Stimulated activated CD8-positive, alpha-beta memory T cell treated with anti-CD3 and anti-CD28 coated beads, Interleukin-15, amount 100 ng/mL, for 24 hours (primary cell): Measurements from ENCODE around the gene IL22RA1.

Experiments used
- DNase-seq: peaks from one replicate; pipeline ENCODE4 v3.0.0-alpha.2; 2020; ENCODE audit warnings: low read depth

IL22RA1 gene

DNA sequence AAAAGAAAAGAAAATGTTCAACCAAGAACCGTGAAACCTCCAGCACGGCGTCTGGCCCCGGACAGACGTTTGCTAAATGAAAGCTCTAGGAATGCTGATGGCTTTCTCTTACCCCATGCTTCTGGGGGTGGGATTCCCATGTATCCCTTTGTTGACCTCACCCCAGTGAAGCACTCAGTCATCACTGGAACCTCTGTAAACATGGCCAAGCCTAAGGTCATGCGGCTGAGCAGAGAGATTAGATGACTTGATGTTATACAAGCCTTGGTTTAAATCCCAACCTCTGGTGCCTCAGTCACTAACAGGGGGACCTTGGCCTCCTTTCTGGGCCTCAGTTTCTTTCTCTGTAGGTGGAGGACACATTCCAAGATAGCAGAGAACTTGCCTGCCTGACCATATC is 28.2 kb downstream of the IL22RA1 start:
- no peak for DNase-seq

- no peak for DNase-seq
Observed at GRCh38 chr1:24113641-24114033, 29.3 kb downstream of the IL22RA1 start.

DNA sequence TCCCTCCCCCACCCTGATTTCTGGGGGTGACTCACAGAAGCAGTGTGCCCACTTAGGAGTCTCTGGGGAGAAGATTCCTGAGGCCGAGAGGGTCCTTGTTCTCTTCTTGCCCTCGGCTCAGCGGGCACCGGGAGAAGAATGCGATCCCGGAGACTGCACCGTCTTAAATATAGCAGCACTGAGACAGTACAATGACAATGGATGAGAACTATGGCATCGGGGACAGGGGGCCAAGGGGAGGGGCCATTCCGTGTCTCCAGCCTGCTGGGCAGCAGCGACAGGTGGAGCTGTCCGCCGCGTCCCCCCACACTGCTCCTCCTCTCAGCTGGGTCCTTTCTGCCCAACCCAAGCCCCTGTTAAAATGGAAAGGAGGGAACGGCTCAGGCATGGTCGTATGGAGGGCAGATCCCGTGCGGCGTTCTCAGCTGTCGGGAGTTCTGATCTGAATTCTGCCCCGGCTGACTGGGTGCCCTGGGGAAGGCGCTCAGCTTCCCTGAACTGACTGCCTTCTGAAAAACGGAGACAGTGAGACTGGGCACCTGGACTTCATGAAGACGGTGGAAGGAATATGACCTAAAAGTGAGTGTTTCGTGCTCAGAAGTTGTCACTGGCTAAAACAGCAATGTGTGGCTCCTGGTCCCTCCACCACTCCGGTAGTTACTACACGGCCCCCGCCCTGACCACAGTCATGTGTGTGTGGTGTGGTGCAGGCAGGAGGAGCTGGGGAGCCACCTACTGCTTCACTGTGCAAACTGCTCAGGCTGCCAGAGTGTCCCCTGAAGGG is 30.8 kb downstream of the IL22RA1 start, which contains the start of gene MYOM3:
Gene MYOM3 (minus strand): TSS at position 140 of the 784 bp plus-strand sequence. CDS start 3,499 bp downstream, outside the sequence.
- peak; percentile 11 for DNase-seq

DNA sequence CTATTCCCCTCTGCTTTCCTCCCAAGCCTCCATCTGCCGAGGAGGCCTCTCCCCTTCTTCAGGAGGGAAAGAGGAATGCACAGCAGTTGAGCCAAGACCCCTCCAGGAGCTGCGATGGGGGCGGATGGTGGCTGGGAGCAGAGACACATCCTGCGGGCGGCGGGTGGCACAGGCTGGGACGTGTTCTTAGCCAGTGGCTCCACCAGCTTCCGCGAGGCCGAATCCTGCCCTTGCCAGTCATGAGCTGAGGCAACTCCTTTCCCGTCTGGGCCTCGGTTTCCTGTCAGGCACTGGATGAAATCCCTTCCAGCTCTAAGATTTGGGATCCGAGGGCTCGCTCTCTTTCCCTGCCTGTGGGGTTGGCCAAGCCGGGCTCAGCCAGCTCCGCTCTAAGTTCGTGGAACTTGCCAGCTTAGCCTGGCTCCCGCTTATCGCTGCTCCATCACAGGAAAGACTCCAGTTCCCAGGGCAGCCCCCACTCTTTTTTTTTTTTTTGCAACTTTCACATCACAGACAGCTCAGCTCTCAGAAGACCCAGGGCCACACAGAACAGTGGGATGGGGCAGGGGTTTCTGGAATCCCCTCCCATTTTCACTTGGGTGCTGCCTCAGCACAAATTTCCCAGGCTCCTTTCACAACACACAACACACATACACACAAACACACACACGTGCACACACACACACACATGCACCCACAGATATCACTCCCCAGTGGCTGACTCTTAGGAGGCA is 31.5 kb downstream of the IL22RA1 start:
- DNase-seq = no peak

GRCh38 chr1:24110642-24111261 is 32.2 kb downstream of the IL22RA1 start:
- DNase-seq = no peak

DNA sequence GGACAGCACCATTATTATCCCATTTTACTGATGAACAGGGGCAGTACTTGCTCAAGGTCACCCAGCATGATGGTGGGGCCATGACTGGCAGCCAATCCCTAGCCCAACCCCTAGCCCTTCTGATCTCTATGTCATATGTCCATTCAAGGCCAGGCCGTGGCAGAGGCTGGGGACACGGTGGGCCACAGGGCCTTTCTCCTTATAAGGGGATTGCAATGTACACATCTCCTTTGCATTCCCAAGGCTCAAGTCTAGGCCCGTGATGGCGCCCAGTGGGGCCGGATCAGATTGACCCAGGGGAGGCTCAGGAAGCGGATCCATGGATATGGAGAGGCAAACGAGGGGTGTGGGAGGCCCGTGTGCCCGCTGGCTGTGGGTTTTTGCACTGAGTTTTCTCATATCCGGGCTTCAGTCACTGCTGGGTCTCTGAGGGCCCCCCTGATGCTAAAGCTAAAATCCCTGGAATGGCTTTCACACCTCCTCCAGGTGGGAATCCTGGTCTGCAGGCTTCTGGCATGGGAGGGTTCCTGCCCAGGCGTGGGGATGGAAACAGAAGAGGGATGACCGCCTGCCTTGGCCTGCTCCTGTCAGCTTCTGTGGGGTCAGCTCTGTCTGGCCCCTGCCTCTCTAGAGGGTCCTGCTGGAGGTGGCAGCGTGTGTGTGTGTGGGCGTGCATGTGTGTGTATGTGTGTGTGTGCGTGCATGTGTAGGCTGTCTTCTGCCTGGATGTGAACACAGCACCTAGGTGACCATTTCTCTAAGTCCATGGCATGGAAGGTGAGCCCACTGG is 33.1 kb downstream of the IL22RA1 start:
- no peak for DNase-seq

DNA sequence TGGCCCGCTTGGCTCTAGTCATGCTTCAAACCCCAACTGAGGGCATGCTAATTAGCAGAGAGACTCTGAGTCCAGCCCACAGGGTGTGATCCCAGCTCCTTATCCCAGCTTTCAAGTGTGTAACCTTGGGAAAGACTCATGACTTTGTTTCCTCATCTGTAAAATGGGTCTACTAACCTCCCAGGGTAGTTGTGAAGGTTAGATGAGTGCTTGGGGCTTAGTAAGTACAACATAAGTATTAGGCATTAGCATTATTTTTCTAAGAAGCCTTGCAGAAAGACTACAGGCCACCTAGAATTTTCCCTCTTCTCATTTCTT is 33.8 kb downstream of the IL22RA1 start:
- no peak for DNase-seq

DNA sequence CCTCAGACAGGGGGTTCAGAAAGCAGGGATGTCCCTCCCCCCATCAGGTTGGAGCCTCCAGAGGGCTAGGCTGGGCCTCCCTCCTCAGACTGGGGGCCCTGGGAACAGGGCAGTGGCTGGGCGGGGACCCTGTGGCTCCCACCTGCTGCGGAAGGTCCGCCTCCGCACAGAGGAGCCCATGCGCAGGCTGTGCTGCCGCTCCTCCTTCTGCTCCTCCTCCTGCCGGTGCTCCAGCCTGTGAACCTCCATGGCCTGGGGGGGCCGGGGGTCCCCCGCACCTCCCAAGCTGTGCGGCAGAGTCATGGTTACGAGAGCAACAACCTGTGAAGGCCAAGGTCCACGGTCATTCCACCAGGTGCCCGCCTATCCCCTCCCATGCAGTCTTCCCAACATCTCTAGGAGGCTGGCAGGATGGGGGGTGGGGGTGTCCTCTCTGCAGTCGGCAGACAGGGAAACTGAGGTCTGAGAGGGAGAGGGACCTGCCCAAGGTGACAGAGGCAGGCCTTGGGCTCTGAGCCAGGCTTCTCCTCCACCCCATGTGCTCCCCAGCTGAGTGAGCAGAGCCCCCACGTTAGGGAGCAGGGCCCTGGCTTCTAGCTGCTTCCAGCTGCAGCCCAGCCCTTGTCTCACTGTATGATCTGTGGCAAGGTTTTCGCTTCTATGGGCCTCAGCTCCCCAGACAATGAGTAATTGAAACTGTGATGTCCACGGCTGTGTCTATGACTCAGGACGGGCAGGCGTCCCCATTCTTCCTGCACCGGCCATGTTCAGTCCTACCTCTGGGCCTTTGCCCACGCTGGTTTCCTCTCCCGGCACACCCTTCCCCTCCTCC is 34.4 kb downstream of the IL22RA1 start:
- no peak for DNase-seq

- no peak for DNase-seq
Observed at GRCh38 chr1:24107462-24108138, 35.3 kb downstream of the IL22RA1 start.

- DNase-seq = no peak
Observed at GRCh38 chr1:24105368-24106160, 37.4 kb downstream of the IL22RA1 start.

GRCh38 chr1:24104854-24105253 is 38.1 kb downstream of the IL22RA1 start:
- DNase-seq = no peak

DNA sequence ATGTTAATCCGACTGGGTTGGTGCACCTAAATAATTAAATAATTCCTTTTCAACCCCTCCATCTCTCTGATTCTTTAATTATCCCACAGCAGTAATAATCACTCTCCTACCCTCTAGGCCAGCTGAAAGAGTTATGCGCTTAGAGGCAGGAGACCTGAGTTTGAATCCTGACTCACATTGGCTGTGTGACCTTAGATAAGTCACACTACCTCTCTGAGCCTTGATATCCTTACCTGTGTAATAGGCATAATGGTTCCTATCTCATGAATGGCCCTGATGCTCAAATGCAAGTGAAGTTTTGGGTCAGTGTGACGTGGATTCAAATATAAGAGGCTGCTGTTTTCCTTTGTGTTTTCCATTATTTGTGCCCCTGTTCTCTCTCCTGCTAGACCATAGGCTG is 39.1 kb downstream of the IL22RA1 start:
- no peak for DNase-seq

DNA sequence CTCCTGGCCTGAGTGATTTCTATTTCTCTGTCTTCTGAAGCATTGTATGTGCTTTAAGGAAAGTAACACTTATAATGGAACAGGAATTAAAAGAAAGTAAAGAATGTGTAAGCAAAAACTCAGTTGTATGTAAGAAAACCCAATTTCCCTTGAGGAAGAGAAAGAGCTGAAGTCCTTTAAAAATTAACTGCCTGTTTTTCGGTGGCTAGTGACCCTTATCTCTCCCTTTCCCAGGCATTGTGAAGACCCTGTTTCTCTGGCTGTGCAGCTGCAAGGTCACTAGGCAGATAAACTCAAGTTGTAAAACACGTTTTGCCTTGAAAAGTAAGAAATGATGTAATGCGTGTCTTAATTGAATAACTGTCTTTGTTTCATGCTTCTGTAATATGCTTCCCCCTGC is 39.5 kb downstream of the IL22RA1 start:
- DNase-seq = no peak

DNA sequence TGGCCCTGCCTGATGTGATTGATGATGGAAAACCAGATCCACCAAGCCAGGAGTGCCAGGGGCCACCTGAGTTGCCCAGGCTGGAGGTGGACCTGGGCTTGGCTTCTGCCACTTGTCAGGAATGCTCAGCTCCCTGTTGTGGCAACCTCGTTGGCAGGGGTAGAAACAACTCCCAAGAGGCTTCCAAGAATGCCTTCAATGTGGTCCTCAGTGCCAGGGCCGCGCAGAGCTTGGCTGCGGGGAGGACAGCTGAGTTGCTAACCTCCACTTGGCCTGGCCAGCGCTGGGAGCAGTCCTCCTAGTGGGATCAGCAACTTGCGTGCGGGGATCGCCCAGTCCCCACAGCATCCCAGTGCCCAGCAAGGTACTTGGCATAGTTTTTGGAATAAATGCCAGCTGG is 40.0 kb downstream of the IL22RA1 start:
- DNase-seq = no peak

GRCh38 chr1:24101796-24102586 is 40.9 kb downstream of the IL22RA1 start:
- DNase-seq = no peak

DNA sequence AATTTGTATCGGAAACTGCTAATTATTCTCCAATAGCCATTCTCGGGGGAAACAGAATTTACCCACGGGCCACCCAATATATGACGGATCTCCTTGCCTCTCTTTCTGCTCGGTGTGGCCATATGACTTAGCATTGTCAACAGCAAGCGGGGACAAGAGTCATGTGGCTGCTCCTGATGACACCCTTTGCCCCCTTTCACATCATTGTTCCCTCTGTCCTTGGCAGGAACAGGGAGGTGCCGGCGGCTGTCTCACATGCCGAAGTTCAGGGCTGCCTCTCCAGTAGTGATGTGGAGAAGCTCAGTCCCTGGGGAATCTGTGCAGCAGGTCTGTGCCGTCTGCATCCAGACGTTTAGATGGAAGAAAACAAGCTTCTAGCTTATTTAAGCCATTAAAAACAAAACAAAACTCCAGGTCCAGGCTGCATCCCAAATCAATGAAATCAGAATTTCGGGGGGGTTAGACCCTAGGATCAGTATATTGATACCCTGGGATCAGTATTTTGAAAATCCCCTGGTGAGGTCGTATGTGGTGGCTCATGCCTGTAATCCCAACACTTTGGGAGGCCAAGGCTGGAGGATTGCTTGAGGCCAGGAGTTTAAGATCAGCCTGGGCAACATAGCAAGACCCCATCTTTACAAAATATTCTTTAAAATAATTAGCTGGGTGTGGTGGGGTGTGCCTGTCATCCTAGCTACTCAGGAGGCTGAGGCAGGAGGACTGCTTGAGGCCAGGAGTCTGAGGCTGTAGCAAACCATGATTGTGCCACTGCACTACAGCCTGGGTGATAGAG is 41.8 kb downstream of the IL22RA1 start:
- DNase-seq = no peak

- no peak for DNase-seq
Observed at GRCh38 chr1:24098943-24099638, 43.8 kb downstream of the IL22RA1 start.

- DNase-seq = no peak
Observed at GRCh38 chr1:24098102-24098501, 44.8 kb downstream of the IL22RA1 start.
